Erythroblast (primary cell): ENCODE results near the gene NBPF3.

ENCODE experiments used
- DNase-seq, 2 experiments: peaks; one replicate each; lab custom pipeline; 2025; lab: John Stamatoyannopoulos, UW
- GATA1 ChIP-seq: IDR thresholded peaks from 2 replicates; pipeline ENCODE4 v1.6.1; 2011; ENCODE audit warnings: low read depth, mild to moderate bottlenecking, control low read depth, low read length, moderate library complexity
- POLR2A ChIP-seq: IDR thresholded peaks from 2 replicates; pipeline ENCODE4 v1.6.1; 2011; ENCODE audit warnings: mild to moderate bottlenecking, low read length

NBPF3 gene

DNA sequence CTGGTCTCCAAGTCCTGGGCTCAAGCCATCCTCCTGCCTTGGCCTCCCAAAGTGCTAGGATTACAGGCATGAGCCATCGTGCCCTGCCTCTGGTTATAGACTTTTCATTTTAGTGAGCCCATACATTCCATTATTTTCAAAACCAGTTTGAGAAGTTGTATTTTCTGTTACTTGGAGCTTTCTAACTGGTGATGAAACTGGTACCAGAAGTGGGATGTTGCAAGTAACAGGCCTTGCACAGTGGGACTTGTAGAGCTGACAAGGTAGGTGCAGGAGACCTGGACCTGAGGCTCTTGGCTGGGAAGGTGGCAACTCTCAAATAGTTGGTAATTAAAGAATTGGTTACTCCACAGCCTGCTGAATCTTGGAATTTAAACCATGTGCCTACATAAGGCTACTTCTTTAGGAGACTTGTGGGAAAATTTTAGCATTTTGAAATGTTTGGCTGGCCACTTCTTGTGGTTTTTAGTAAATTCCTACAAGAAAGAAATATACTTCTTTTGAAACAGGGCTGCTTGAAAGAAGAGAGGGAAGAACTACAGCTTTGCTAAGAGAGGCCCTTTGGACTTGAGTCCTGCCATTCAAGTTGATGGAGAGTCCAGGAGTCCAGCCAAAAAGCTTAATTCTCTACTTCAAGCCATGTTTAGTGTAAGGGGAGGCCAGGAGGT lies 59.5 kb downstream of the NBPF3 start:
- no peak for DNase-seq
- TF ChIP-seq GATA1 (no peak), POLR2A (no peak)

DNA sequence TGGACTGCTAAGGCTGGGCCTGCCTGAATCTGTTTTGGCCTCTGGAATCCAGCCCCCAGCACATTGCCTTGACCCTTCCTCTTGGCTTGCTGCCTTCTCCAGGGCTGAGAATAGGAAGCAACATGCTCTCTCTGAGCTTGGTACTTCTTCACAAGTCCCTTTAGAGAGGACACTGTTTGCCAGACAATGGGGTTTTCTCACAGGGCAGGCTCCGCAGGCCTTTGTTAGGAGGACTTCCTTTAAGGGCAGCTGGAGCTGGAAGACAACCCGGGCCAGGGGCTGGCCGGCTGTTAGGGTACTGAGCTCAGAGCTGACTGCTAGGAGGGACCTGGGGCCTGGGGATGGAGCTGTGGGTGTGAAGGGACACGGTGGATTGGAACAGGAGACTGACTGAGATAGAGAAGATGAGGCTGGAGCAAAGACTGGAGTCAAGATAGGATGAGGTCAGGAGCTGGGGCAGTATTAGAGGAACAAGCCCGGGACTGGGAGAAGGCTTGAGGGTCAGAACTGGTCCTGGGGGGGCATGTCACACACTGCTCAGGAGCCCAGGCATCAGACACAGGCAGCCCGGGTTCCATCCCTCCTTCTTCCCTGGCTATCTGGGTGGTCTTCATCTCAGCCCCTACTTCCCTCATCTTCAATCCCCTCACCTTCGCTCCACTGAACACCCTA lies 63.9 kb downstream of the NBPF3 start:
- DNase-seq = no peak
- no peak for TF ChIP-seq GATA1
- no peak for TF ChIP-seq POLR2A

DNA sequence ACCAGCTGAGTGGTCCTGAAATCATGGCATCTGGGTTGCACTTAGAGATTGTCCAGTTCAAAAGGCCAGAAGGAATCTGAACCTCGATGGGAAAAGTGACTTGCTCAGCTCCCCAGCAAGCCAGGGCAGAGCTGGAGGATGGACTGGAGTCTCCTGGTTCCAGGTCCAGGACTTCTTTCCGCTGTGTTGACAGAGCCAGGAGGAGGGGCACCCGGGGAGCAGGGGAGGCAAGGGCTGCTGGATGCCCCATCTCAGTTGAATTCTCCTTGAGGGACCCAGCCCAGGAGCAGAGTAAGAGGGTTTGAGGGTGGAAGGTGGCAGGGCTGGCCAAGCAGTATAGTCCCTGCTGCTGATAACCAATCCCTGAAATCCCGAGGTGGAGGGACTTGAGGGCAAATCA lies 66.9 kb downstream of the NBPF3 start:
- no peak for DNase-seq
- TF ChIP-seq GATA1 (no peak), POLR2A (no peak)

DNA sequence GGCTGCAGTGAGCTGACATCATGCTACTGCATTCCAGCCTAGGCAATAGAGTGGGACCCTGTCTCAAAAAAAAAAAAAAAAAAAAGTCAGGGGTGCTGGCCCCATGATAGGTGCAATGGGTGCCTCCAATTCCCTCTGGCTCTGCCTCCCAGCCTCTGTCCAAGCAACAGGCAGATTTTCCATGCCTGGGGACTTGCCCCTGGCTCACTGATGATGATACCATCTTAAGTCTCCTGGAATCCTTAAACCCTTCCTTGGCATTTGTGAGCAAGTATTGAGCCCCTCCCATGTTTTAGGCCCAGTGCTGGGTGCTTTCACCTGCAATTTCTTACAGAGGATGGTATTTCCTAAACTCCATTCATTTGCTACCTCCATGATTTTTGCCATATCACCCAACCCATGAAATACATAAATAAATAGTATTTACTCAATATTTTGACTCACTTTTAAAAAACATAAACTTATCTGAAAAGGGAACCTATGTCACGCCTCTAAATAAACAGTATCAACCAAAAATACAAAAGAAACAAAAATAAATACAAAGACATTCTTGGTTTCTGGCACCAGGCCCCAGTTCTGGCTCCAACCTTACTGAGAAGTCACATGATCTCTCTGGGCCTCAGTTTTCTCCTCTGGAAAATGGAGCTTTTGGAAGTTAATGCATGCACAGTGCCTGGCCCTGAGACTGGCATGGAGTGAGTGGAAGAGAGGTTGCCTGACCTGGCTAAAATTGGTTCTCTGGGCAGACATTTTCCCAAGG lies 67.8 kb downstream of the NBPF3 start:
- DNase-seq = no peak
- TF ChIP-seq GATA1 (no peak), POLR2A (no peak)

DNA sequence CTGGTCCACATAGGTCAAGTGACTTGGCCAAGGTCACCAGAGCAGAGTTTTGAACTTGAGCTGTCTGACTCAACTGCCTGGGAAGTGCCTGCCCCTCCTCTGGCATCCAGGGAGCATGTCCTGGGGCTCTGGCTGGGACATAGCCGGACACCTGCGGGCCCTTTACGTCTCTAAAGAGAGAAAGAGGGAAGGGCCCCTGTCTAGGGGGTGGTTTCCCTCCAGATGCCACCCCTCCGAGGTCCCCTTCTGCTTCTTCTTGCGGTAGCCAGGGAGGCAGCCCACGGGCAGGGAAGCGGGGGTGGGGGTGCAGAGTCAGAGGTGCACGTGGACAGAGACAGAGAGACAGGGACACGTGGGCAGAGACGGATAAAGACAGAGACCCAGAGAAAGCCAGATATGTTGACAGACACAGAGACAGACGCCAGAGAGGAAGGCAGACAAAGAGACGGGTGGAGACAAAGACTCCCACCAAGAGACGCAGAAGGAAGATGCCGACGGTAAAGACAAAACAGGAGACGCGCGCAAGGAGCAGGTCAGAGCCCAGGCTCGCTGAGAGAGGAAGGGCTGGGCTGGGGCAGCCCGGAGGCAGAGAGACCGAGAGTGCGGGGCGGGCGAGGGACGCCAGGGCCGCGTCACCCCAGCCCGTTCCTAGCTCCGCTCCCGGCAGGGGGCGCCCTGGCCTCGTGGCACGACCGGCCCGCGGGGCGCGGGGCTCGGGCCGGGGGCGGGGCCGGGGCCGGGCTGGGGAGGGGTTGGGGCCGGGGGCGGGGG lies 68.8 kb downstream of the NBPF3 start:
- TF ChIP-seq POLR2A (no peak), GATA1 (no peak)
- DNase-seq = peak; percentile 67 to 82

DNA sequence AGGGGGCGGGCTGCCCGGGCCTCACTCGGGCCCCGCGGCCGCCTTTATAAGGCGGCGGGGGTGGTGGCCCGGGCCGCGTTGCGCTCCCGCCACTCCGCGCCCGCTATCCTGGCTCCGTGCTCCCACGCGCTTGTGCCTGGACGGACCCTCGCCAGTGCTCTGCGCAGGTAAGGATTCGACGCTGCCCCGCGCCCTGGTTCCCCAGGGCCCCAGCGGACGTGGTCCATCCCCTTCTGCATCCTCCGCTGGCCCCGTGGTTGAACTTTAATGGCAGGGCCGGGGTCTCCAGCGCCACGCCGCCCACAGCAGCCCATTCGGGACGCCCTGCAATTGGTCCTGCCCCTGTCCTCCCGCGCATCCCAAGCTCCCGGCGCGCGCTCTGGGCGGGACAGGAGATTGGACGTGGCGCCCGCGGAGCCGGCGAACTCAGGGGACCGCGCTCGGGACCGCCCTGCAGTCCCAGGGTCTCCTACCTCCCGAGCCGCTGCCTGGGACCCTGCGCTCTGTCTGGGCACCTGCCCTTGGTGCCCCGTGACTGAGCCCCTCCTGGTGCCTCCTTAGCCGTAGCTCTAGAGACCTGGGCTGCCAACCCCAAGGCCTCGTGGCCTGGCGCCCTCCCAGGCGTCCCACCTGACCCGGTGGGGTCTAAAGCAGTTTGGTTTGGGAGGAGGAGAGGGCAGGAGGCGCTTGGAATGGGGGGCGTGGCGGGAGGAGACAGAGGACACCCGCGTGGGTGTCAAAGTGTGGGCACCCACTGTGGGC lies 69.6 kb downstream of the NBPF3 start, which contains the start of gene ALPL:
TSS of gene ALPL (plus strand) at position 73 of the 762 bp plus-strand sequence. CDS start 44,659 bp downstream, outside the sequence.
- peak in 1 of 2 experiments; percentile 40 for DNase-seq
- TF ChIP-seq POLR2A = no peak
- no peak for TF ChIP-seq GATA1

DNA sequence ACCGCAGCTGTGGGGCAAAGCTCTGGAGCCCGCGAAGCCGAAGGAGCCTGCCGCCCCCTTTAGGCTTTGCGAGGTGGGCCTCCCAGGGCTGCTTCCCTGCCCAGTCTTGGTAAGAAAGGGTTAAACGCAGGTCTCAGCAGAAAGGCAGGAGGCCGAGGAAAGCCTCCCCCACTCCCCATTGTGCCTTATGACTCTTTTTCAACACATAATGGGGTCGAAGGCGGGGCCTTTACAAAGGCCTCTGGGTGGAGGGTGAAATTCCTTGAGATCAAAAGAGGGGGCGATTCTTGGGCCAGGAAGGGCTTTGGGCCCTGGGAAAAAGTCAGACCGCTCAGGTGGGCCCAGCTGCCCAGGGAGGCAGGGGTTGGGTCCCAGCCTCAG lies 70.2 kb downstream of the NBPF3 start:
- no peak for TF ChIP-seq GATA1
- no peak for DNase-seq

DNA sequence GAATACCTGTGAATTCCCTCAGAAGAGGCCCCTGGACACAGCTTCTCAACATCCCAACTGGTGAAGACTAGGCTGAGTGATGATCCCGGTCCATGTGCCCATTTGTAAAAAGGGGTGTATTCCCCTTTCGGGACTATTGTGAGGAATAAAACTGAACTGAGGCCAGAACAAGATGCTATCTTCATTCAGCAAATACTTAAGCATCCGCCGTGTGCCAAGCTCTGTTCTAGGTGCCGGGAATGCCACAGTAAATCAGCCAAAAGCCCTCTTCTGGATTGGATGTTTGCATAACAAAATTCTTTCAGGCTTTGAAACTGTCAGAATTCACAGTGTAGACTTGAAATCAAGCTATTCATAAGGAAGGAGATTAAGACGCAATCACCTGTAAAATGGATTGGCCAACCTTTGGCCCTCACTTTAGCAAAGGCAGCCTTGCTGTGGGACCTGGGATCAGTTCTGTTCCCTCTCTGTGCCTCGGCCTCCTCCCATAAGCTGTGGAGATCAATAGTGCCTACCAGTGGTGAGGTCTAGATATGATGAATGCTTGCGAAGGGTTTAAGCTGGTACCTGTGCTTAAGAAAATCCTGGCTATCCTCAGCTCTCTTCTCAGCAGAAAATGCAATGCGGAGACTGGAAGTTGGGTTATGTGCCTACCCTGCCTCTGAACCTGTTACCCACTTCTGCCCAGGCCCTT lies 71.1 kb downstream of the NBPF3 start:
- no peak for TF ChIP-seq GATA1
- no peak for TF ChIP-seq POLR2A
- DNase-seq = no peak

DNA sequence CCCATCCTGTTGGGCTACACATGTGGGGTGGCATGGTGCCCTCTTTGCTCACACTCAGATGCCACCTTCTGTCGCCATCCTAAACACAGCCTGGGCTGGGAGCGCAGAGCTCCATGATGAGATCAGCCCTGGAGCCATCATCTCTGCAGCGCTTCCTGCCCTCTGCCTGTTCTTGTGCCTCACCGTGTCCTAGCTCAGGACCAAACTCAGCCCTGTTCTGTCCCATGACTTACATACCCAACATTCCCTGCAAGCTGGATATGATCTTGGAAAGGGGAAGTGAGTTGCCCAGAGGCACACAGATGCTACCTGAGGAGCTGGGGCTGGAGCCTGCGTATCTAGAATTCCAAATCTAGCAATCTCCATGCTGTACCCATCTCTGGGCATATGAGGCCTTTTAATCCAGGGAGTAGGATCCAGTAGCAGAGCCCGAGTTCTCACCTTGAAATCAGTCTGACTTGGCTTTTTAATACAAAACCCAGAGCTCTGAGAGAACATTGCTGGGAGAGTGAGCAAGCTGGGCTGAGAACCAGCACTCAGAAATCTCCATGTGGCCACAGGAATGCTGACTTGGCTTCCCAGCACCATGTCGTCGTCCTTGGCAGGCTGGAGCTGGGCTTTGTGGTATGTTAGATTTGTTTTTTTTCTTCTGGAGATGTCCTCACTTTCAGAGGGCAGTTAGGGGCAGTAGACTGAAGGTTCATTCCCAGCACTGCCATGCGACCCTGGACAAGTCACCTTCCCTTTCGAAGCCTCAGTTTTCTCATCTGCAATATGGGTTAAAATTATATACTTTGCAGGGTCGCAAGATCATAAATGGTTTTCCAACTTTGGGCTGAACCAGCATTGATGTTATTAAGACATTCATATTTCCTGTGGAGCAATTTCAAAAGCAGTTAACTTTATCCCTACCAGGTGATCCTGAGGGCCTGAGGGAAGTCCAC lies 71.9 kb downstream of the NBPF3 start:
- TF ChIP-seq GATA1 = no peak
- no peak for TF ChIP-seq POLR2A
- no peak for DNase-seq

DNA sequence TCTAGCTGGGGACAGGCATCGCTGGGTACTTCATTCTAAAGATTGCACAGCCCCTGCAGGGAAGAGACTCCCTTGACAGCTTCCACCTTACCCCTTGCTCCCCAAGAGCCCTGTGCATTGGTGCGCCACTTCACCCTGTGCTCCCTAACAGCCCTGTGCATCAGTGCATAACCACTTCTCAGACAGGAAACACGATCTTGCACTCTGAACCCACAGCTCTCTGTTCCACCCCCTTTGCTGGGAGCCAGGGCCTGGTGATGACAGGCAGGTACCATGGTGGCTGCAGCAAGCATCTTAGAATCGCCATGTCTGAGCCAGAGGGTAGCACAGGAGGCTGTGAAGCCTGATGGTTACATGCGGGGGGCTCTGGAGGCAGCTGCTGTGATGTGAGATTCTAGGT lies 74.3 kb downstream of the NBPF3 start:
- DNase-seq = no peak
- TF ChIP-seq GATA1 = no peak
- TF ChIP-seq POLR2A = no peak

DNA sequence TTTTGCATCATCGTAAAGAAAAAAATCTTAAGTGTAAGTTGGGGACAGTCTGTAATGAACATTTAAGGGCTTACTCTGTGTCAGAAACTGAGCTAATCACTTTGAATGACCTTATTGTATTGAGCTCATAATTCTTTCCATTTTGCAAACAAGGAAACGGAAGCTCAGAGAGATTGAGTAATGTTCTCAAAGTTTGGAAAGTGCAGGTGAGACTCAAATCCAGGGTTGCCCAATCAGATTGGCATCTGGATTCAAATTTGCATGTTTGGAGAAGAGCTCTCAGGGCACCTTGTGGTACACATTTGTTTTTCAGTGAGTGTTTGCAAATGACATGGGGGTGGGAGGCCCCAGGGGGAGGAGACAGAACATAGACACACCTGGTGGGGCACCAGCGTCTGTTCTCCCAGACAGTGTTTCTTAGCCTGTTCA lies 77.2 kb downstream of the NBPF3 start:
- DNase-seq = no peak
- TF ChIP-seq GATA1 = no peak
- TF ChIP-seq POLR2A = no peak

DNA sequence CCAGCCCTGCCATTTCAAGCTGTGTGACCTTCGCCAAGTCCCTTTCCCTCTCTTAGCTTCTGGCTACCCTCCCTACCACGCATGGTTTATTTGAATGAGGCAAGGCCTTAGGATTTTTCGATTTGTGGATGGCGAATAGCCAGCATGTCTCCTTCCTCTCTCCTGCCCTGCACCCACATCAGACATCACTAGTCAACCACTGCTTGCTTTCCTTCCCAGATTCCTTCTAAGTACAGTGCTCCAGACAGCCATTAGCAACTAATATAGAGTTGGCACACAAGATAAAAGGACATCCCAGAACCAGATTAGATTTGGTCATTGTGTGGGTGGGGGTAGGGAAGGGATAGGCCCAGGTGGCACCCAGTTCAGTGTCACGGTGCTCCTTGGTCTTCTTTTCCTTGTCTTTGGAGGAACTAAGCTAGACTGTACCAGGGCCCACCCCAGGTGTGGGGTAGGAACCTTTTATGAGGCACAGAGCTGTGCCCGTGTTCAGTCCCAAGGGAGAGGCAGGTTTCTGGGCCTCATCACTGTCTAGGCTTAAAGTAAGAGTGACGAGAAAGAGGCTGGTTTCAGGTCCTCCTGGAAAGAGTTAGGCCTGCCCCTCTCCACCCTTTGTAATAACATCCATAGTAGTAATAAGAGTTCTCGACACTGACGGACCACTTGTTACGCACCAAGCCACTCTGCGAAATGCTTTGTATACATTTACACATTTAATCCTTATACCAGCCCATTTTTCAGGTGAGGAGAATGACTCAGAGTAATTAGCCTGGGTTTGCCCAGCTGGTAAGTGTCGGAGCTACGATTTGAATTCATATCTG lies 77.9 kb downstream of the NBPF3 start:
- no peak for TF ChIP-seq GATA1
- DNase-seq = no peak
